Liver (tissue), 9 donors: Measurements from ENCODE around the gene S100A4. TPM values are rescaled to one million over a fixed set of nuclear protein-coding genes. Genes with fewer than 3 reads are reported as not detected.

Source experiments
- DNase-seq: peaks from one replicate; pipeline ENCODE4 v3.0.0-alpha.2; 2017; ENCODE audit warnings: low spot score
- H3K27ac ChIP-seq, 2 donors: one replicate each; pipeline ENCODE4 v1.7.0; 2013; ENCODE audit warnings: inconsistent platforms in 2 of 2, low read length in 2 of 2, control low read depth in 1 of 2, low read depth in 1 of 2, mild to moderate bottlenecking in 1 of 2
- H3K27me3 ChIP-seq, 4 donors: one replicate each; pipeline versions ENCODE4 v1.6.1 to v1.7.0; 2013; ENCODE audit warnings: low read length in 3 of 4, inconsistent platforms in 1 of 4, mild to moderate bottlenecking in 1 of 4, moderate library complexity in 1 of 4; ENCODE audit not compliant: control insufficient read depth in 4 of 4, insufficient read depth in 4 of 4
- H3K36me3 ChIP-seq, 4 donors: one replicate each; pipeline versions ENCODE4 v1.6.1 to v1.7.0; 2013; ENCODE audit warnings: low read length in 3 of 4, mild to moderate bottlenecking in 3 of 4, low read depth in 1 of 4, moderate library complexity in 1 of 4; ENCODE audit not compliant: control insufficient read depth in 4 of 4, insufficient read depth in 3 of 4
- H3K4me1 ChIP-seq, 4 donors: one replicate each; pipeline versions ENCODE4 v1.6.1 to v1.7.0; 2013; ENCODE audit warnings: low read length in 3 of 4, mild to moderate bottlenecking in 3 of 4, moderate library complexity in 1 of 4; ENCODE audit not compliant: control insufficient read depth in 4 of 4, insufficient read depth in 4 of 4
- H3K4me3 ChIP-seq, 3 donors: one replicate each; pipeline versions ENCODE4 v1.6.1 to v1.7.0; 2013; ENCODE audit warnings: low read length in 3 of 3, control low read depth in 1 of 3, low read depth in 1 of 3, mild to moderate bottlenecking in 1 of 3
- H3K9ac ChIP-seq, 2 donors: one replicate each; pipeline ENCODE4 v1.7.0; 2013; ENCODE audit warnings: low read length in 2 of 2, mild to moderate bottlenecking in 2 of 2, moderate library complexity in 2 of 2, control low read depth in 1 of 2, low read depth in 1 of 2
- H3K9me3 ChIP-seq, 4 donors: one replicate each; pipeline versions ENCODE4 v1.6.1 to v1.7.0; 2013; ENCODE audit warnings: low read length in 3 of 4; ENCODE audit not compliant: control insufficient read depth in 4 of 4
- ATF3 ChIP-seq: IDR thresholded peaks from 2 replicates; pipeline ENCODE4 v1.6.1; 2016; ENCODE audit warnings: antibody characterized with exemption
- CTCF ChIP-seq: fragments of 150-350 bp; IDR thresholded peaks from 2 replicates; pipeline ENCODE4 v1.5.1; 2017; ENCODE audit warnings: improper control_type of control experiment, low read depth, low read length; ENCODE audit not compliant: missing input control
- EGR1 ChIP-seq, 2 donors: IDR thresholded peaks; 2 replicates each; pipeline ENCODE4 v1.6.1; 2016 to 2018; ENCODE audit warnings: antibody characterized with exemption in 2 of 2, low read depth in 2 of 2
- FOXA1 ChIP-seq: IDR thresholded peaks from 2 replicates; pipeline ENCODE4 v1.6.1; 2016; ENCODE audit warnings: antibody characterized with exemption
- FOXA2 ChIP-seq: IDR thresholded peaks from 2 replicates; pipeline ENCODE4 v1.6.1; 2016; ENCODE audit warnings: antibody characterized with exemption
- JUND ChIP-seq, 2 donors: IDR thresholded peaks; 2 replicates each; pipeline ENCODE4 v1.6.1; 2016; ENCODE audit warnings: antibody characterized with exemption in 2 of 2
- MAX ChIP-seq: IDR thresholded peaks from 2 replicates; pipeline ENCODE4 v1.6.1; 2016; ENCODE audit warnings: antibody characterized with exemption
- NR2F2 ChIP-seq: IDR thresholded peaks from 2 replicates; pipeline ENCODE4 v1.6.1; 2016; ENCODE audit warnings: antibody characterized with exemption
- RAD21 ChIP-seq, 2 donors: IDR thresholded peaks; 2 replicates each; pipeline ENCODE4 v1.6.1; 2016; ENCODE audit warnings: antibody characterized with exemption in 2 of 2, mild to moderate bottlenecking in 2 of 2
- RXRA ChIP-seq, 2 donors: IDR thresholded peaks; 2 replicates each; pipeline ENCODE4 v1.6.1; 2017 to 2018; ENCODE audit warnings: antibody characterized with exemption in 2 of 2, mild to moderate bottlenecking in 1 of 2
- TAF1 ChIP-seq: conservative IDR thresholded peaks from 2 replicates; pipeline ENCODE4 v1.6.1; 2016; ENCODE audit warnings: antibody characterized with exemption, mild to moderate bottlenecking
- ZBTB33 ChIP-seq: IDR thresholded peaks from 2 replicates; pipeline ENCODE4 v1.6.1; 2016; ENCODE audit warnings: antibody characterized with exemption
- WGBS: extraction: QIAGEN DNeasy Blood & Tissue Kit; methylation state at CpG from one replicate; pipeline ENCODE4 v1.1.7; 2013; 5-methylcytosine and 5-hydroxymethylcytosine counted together
- polyA plus RNA-seq, 2 donors: library from polyadenylated mRNA; stranded (reverse) in 1 of 2; unstranded in 1 of 2; fragments of 200-250 nt in 1 of 2; fragments of >200 nt in 1 of 2; fragmentation: Nextera tagmentation in 1 of 2; extraction: Ambion mirVana in 1 of 2; gene quantifications; one replicate each; pipeline versions ENCODE4 v1.2.1 to v1.2.3, GENCODE V29; 2013 to 2015
- total RNA-seq, 2 donors: library from RNA; depleted of rRNA; stranded (reverse); fragments of >200 nt; gene quantifications; one replicate each; pipeline ENCODE4 v1.2.3, GENCODE V29; 2014
- donor health status: healthy.
- donor health status: healthy.
- donor health status: healthy.
- donor health status: healthy.
- donor health status: healthy.

Gene S100A4
- total and polyA plus RNA-seq, 4 donors, result 4.8 to 69.8 (median 16.7) TPM

- Histone ChIP-seq H3K4me3 (no peak overlapping the region), H3K9me3 (no peaks in the 10 kb centered on the region), H3K27me3 (no peaks in the 10 kb centered on the region), H3K36me3 (no peaks in the 10 kb centered on the region), H3K27ac (no peak overlapping the region), H3K4me1 (no peaks in the 10 kb centered on the region), H3K9ac (no peak overlapping the region)
- 88% methylated on average over 6 of the region's 6 CpGs for WGBS
- TF ChIP-seq RXRA (IDR thresholded peaks at IDR 0.05), result no peak
- TF ChIP-seq EGR1 (IDR thresholded peaks at IDR 0.05; ENCODE audit: low read depth in 2 of 2), result no peak
- no peak for TF ChIP-seq JUND (IDR thresholded peaks at IDR 0.05)
- no peak for TF ChIP-seq CTCF
- no peak for TF ChIP-seq FOXA1
- no peak for TF ChIP-seq NR2F2
- DNase-seq, result no peak
Observed at GRCh38 chr1:153549741-153550397, 4.3 kb upstream of the S100A4 start.

- H3K36me3 ChIP-seq, result no peaks in the 10 kb centered on the region
- H3K27me3 ChIP-seq, result no peaks in the 10 kb centered on the region
- no peaks in the 10 kb centered on the region for H3K4me1 ChIP-seq
- H3K9ac ChIP-seq, result no peak within 1 kb of the TSS
- no peak within 1 kb of the TSS for H3K4me3 ChIP-seq
- no peaks in the 10 kb centered on the region for H3K9me3 ChIP-seq
- TF ChIP-seq TAF1, result no peak
- no peak for TF ChIP-seq ZBTB33
- TF ChIP-seq RXRA (IDR thresholded peaks at IDR 0.05), result no peak
- TF ChIP-seq FOXA2, result no peak
- TF ChIP-seq MAX, result no peak
- TF ChIP-seq JUND (IDR thresholded peaks at IDR 0.05), result no peak
- TF ChIP-seq CTCF, result no peak
- TF ChIP-seq NR2F2, result no peak
- no peak for TF ChIP-seq RAD21 (IDR thresholded peaks at IDR 0.05)
- TF ChIP-seq ATF3, result no peak
- 76% methylated on average over 14 of the region's 14 CpGs for WGBS
- no peak for DNase-seq
- H3K27ac ChIP-seq, result no peak within 1 kb of the TSS
Observed at GRCh38 chr1:153548722-153549688, 3.4 kb upstream of the S100A4 start, which contains the start of gene S100A3. S100A3 (minus strand) TSS chr1:153549258; CDS start chr1:153548485, 773 bp downstream.
